HG02642 (cell line): ENCODE measurements around the gene TOX2.

ENCODE experiments used
- ATAC-seq: cut with Tn5 transposase; IDR thresholded peaks from one replicate; pipeline ENCODE4 v1.9.1; 2021; ENCODE audit warnings: mild to moderate bottlenecking; ENCODE audit not compliant: unreplicated experiment, poor library complexity

The TOX2 gene

GRCh38 chr20:44113618-44114376 is 199.1 kb downstream of the TOX2 start:
- no peak for ATAC-seq

GRCh38 chr20:44115181-44115580 is 200.5 kb downstream of the TOX2 start:
- no peak for ATAC-seq

DNA sequence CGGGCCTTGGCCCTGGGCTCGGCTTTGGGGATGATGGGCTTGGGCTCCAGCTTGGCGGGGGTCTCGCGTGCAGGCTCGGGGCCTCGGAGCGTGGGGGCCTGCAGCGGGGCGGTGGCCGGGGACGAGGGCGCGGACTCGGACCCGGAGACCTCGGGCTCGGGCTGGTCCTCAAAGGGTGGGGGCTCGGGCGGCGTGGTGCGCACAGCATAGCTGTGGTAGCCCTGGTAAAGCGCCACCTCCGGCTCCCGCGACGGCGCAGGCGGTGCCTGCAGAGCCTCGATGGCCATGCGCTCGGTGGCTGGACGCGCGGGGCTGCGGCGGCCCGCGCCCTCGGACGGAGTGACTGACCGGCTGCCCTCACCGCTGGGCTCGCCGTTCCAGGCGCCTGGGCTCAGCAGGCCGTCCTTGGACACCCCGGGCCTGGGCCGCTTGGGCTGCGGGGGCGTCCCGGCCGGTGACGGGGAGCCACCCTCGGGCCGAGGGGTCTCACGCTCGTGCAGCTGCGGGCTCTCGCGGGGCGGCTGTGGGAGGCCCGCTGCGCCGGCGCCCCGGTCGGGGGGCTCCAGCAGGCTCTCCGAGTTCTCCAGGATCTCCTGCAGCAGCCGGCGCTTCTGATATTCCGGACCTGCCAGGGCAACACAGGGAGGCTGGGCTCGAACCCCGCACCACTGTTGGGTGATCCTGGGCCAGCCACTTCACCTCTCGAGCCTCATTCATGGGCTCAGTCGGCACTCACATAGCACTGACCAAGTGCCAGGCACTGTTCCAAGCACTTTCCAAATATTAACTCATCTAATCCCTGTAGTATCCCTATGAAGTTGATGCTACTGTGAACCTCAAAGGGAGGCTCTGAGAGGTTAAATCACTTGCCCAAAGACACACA is 201.4 kb downstream of the TOX2 start:
- ATAC-seq: no peak

DNA sequence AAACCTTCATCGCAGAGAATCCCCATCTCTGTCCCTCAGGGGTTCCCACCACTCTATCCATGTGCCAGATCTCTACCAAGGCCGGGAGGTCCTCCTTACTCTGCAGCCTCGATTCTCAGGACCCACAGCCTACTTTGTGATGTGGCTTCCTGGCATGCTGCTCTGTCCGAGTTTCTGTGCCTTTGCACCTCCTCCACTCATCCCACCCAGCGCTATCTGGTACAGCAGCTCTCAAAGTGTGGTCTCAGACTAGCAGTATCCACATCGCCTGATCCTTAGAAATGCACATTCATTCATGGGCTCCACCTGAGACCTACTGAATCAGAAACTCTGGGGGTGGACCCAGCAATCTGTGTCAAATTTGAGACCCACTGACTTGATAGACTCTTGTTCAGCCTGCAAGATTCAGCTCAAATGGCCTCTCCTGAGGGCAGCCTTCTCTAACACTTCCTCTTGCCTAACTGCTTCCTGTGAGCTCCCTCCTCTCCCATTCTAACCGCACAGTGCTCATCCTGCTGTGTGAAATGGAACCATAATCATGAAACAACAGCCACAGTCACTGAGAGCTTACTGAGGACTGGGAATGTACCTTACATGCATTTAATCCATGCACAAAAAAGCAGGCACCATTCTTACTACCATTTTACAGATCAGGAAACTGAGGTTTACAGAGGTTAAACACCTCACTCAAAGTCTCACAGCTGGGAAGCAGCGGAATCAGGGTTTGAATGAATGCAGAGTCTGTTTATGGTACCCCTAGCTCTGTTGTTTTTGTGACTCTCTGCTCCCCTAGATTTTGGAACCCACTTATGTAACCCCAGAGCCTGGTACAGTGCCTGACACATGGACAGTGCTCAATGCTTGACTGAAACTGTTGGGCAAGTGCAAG is 202.9 kb downstream of the TOX2 start:
- no peak for ATAC-seq

- no peak for ATAC-seq
Observed at GRCh38 chr20:44118185-44119033, 203.8 kb downstream of the TOX2 start.
